OCI-LY3 (cell line): ENCODE results near the gene GCNT2.

Experiments used
- EZH2phosphoT487 ChIP-seq: fragments of 200-600 bp; shearing (Covaris generic); IDR thresholded peaks from 2 replicates; pipeline ENCODE4 v1.6.1; 2018; ENCODE audit warnings: antibody characterized with exemption, mixed run types, low read depth
- TF ChIP-seq, protein P1 (sequence below): fragments of 200-600, 300-600 bp; sonication (generic); IDR thresholded peaks from 2 replicates; pipeline ENCODE4 v1.5.1; 2014; ENCODE audit warnings: antibody characterized with exemption, low read length, low read depth

DNA sequence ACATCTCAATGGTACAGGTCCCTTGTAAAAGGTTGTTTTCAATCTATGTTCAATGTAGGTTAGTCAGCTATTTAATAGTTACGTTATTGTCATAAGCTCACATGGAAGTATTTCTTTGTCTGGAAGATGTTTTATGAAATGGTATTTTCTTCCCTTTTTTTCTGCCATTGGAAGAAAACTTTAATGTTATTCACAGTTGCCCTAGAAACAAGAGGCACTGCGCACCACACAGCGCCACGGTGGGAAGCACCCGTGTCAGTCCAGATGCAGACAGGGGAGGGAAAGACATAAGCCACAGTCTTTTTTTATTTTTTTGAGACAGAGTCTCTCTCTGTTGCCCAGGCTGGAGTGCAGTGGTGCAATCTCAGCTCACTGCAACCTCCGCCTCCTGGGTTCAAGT is 82.1 kb downstream of the GCNT2 start:
- TF ChIP-seq, protein P1, sequence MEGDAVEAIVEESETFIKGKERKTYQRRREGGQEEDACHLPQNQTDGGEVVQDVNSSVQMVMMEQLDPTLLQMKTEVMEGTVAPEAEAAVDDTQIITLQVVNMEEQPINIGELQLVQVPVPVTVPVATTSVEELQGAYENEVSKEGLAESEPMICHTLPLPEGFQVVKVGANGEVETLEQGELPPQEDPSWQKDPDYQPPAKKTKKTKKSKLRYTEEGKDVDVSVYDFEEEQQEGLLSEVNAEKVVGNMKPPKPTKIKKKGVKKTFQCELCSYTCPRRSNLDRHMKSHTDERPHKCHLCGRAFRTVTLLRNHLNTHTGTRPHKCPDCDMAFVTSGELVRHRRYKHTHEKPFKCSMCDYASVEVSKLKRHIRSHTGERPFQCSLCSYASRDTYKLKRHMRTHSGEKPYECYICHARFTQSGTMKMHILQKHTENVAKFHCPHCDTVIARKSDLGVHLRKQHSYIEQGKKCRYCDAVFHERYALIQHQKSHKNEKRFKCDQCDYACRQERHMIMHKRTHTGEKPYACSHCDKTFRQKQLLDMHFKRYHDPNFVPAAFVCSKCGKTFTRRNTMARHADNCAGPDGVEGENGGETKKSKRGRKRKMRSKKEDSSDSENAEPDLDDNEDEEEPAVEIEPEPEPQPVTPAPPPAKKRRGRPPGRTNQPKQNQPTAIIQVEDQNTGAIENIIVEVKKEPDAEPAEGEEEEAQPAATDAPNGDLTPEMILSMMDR, result no peak
- TF ChIP-seq EZH2phosphoT487, result no peak
